ENCODE data around the gene ADGRB2.

The ADGRB2 gene

DNA sequence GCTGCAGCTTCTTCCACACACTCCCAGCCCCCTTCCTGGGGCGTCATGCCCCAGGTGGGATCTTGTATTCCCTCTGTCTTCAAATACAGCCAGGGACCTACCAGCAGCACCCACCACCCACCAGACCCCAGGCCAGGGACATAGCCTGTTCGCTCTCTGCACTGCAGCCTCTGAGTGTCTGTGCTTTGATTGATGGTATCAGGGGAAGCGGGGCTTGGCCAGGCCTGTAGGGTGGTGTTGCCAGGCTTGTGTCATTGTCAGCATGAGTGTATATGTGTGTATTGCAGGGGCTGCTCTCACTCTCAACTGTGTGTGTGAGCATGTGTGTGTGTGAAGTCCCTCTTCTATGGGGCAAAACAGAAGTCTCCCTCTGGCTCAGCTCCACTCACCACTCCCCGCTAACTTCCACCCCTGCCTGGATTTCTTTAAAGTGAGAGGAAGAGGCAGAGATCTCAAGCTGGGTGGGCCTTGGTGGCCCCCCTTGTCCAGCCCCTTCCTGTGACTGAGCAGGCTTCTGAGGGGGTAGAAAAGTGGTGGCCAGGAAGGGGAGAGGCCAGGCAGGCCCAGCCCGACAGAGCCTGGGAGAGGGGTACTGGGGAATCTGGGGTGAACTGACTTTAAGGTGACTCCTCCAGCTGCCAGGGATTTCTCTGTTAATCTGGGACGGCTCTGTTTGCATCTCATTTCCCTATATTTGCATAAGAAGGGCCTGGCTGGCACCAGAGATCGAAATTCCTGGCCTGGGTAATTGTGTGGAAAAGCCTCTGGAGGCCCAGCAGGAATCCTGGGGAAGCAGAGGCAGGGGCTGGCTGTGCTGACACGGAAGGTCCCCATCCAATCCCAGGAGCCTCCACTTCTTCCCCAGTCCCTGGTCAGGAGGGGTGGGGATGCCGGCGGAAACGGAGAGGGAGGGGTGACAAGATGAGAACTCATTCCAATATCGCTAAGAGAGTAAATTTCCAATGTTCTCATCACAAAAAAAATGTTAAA lies 18.6 kb upstream of the ADGRB2 start:
- no peak overlapping the region for H3K4me3 ChIP-seq (replicated peaks; ENCODE audit: low read depth, low read length)
- TF ChIP-seq CTCF (IDR thresholded peaks at IDR 0.05; ENCODE audit: low read length, missing control alignments) = no peak
- DNase-seq (ENCODE audit: low read depth) = no peak

GRCh38 chr1:31781756-31782371 lies 17.7 kb upstream of the ADGRB2 start:
- no peak overlapping the region for H3K4me3 ChIP-seq (replicated peaks; ENCODE audit: low read depth, low read length)
- no peak for DNase-seq (ENCODE audit: low read depth)
- no peak for TF ChIP-seq CTCF (IDR thresholded peaks at IDR 0.05; ENCODE audit: low read length, missing control alignments)

- no peak for TF ChIP-seq CTCF (IDR thresholded peaks at IDR 0.05; ENCODE audit: low read length, missing control alignments)
- DNase-seq (ENCODE audit: low read depth) = no peak
- no peak overlapping the region for H3K4me3 ChIP-seq (replicated peaks; ENCODE audit: low read depth, low read length)
Observed at GRCh38 chr1:31781138-31781755, 17.1 kb upstream of the ADGRB2 start.

GRCh38 chr1:31780632-31781031 lies 16.5 kb upstream of the ADGRB2 start:
- TF ChIP-seq CTCF (IDR thresholded peaks at IDR 0.05; ENCODE audit: low read length, missing control alignments) = no peak
- DNase-seq (ENCODE audit: low read depth) = no peak
- H3K4me3 ChIP-seq (replicated peaks; ENCODE audit: low read depth, low read length) = no peak overlapping the region

DNA sequence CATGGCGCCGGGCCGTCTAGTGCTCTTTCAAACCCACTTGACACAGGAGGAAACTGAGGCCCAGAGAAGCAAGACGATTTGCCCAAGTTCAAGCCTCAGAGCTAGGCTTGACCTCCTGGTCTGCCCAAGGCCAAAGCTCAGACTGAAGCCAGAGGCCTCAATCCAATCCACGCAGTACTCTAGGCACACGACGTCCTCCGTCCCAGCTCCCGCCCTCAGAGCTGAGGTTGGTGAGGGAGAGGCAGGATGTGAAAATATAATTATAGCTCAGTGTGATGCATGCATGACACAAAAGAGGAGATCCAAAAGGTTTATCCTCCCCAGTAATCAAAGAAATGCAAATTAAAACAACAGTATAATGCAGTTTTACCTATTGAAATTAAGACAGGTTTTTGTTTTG lies 15.5 kb upstream of the ADGRB2 start:
- H3K4me3 ChIP-seq (replicated peaks; ENCODE audit: low read depth, low read length) = no peak overlapping the region
- DNase-seq (ENCODE audit: low read depth) = no peak

More for the DNA sequence above, 15.5 kb upstream of the ADGRB2 start:
- no peak for TF ChIP-seq CTCF (IDR thresholded peaks at IDR 0.05; ENCODE audit: low read length, missing control alignments)

Data from fibroblast of pulmonary artery (primary cell).